Coronary artery (tissue), 2 donors: ENCODE data around the gene ENTPD6.
"Not testable (repeated sequence)": the region's sequence is repeated elsewhere in the genome, so short reads cannot be mapped to it uniquely, and the experiment has no call there.

Experiments
- DNase-seq: peaks from one replicate; pipeline ENCODE4 v3.0.0-alpha.2; 2017; ENCODE audit warnings: low spot score
- H3K27ac ChIP-seq, 2 donors: fragments of 200-600 bp; sonication (generic); one replicate each; pipeline ENCODE4 v1.5.1; 2016 to 2019
- H3K4me3 ChIP-seq: fragments of 200-600 bp; sonication (generic); 2 replicates; pipeline ENCODE4 v1.5.1; 2016; ENCODE audit warnings: mild to moderate bottlenecking, moderate library complexity
- TF ChIP-seq, protein P1 (sequence below): fragments of 200-600 bp; sonication (generic); IDR thresholded peaks from one replicate; pipeline ENCODE4 v1.5.1; 2019; ENCODE audit warnings: antibody characterized with exemption

ENTPD6 gene

DNA sequence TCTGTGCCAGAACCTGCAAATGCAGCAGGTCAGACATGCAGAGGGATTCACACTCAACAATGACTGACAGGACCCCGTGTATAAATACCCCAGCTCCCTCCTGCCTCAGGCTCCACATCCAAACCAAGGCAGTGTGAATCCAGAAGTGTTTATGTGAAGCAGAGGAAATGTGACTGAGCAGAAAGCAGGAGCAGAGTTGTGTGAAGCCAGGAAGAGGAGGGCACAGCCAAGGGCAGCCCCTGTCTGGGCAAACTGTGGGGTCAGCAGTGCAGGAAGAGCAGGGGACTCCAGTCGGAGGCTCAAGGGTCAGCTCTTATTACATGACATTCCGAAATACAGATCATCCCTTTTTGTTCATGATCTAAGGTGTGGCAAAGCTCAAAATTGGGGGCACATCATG, 19.3 kb upstream of the ENTPD6 start:
- Histone ChIP-seq H3K27ac (no peak overlapping the region), H3K4me3 (no peak overlapping the region)
- DNase-seq = no peak
- TF ChIP-seq, protein P1, sequence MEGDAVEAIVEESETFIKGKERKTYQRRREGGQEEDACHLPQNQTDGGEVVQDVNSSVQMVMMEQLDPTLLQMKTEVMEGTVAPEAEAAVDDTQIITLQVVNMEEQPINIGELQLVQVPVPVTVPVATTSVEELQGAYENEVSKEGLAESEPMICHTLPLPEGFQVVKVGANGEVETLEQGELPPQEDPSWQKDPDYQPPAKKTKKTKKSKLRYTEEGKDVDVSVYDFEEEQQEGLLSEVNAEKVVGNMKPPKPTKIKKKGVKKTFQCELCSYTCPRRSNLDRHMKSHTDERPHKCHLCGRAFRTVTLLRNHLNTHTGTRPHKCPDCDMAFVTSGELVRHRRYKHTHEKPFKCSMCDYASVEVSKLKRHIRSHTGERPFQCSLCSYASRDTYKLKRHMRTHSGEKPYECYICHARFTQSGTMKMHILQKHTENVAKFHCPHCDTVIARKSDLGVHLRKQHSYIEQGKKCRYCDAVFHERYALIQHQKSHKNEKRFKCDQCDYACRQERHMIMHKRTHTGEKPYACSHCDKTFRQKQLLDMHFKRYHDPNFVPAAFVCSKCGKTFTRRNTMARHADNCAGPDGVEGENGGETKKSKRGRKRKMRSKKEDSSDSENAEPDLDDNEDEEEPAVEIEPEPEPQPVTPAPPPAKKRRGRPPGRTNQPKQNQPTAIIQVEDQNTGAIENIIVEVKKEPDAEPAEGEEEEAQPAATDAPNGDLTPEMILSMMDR = no peak

DNA sequence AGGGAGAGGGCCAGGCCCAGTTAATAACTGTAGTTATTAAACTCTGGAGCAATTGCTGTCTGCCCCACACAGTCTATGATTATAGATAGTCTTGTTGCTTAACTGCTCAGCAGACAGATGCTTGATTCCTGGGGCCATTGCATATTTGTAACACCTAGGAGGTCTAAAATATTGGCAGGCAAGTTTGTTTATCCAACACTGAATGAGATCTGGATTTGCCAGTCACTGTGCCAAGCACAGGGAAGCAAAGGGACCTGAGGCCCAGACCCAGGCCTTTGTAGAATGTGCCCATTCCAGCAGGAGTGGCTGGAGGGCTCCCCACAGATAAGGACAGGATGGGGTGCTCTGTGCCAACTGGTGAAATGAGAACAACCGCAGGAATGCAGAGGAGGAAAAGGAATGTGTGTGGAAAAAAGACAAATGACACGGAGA, 17.6 kb upstream of the ENTPD6 start:
- no peak overlapping the region for H3K27ac ChIP-seq
- TF ChIP-seq, protein P1 = no peak
- DNase-seq = no peak
- H3K4me3 ChIP-seq = no peak overlapping the region

DNA sequence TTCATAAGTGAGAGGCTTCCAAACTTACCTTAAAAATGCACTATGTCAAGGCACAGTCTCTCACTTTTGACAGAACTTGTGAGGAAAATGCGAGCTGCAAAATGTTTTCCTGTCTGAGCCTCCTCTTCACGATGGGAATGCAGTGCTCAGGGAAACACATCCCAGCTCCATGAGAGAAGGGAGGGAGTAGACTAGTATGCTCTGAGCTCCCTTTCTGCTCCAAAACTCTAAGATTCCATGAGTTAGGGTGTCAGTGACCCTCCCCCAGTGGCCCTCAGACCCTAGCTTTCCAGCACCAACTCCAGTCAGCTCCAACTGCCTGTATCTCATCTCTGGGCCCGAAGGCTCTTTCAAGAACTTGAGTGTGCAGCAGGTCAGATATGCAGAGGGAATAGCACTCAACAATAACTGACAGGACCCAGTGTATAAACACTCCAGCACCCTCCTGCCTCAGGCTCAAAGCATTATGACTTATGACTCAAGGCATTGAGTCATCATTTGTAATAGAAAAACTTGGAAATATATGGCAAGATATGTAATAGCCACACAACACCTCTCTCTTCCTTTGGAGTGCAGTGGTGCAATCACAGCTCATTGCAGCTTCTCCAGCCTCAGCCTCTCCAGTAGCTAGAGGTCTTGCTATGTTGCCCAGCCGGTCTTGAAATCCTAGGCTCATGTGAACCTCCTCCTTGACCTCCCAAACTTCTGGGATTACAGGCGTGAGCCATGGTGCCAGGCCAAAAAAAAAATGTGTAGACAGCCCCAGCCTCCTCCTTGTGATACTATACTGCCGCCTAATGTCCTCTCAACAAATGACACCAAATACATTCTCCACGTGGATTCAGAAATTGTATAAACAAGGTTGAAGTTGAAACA, 16.7 kb upstream of the ENTPD6 start:
- TF ChIP-seq, protein P1 = peak; percentile 83
- Histone ChIP-seq H3K27ac (peak overlapping the region in 1 of 2 donors; percentile 58), H3K4me3 (no peak overlapping the region)
- DNase-seq = no peak

DNA sequence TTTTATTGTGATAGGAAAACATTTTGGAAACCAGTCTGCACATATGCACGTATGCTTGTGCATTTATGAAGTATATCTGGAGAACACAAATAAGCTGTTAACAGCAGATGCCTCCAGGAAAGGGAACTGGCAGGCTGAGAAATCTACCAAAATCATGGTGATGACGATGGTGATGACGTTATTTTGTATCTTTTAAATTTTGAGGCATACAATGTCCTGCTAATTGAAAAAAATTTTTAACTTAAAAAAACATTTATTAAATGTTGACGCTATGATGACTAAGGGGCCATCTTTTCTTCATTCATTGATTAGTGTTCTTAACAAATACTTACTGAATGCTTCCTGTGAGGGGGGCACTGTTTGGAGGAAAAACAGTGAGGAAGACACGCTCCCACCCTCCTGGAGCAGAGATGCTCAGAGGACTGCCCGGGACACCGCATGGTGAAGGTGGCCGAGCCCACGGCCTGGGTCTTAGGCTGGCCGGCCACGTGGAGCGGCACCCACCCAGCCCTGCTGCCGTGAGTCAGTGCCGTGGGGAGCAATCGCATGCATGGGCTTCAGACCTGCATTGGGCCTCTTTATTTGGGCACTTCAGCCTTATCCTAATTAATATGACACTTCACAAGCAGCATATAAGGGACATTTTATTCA, 15.9 kb upstream of the ENTPD6 start:
- Histone ChIP-seq H3K27ac (no peak overlapping the region), H3K4me3 (no peak overlapping the region)
- no peak for DNase-seq
- TF ChIP-seq, protein P1 = no peak

DNA sequence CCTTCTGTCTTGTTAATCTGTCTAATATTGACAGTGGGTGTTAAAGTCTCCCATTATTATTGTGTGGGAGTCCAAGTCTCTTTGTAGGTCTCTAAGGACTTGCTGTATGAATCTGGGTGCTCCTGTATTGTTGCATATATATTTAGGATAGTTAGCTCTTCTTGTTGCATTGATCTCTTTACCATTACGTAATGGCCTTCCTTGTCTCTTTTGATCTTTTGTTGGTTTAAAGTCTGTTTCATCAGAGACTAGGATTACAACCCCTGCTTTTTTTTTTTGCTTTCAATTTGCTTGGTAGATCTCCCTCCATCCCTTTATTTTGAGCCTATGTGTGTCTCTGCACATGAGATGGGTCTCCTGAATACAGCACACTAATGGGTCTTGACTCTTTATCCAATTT, 11.1 kb upstream of the ENTPD6 start:
- H3K27ac ChIP-seq, H3K4me3 ChIP-seq, DNase-seq: not testable (repeated sequence)

DNA sequence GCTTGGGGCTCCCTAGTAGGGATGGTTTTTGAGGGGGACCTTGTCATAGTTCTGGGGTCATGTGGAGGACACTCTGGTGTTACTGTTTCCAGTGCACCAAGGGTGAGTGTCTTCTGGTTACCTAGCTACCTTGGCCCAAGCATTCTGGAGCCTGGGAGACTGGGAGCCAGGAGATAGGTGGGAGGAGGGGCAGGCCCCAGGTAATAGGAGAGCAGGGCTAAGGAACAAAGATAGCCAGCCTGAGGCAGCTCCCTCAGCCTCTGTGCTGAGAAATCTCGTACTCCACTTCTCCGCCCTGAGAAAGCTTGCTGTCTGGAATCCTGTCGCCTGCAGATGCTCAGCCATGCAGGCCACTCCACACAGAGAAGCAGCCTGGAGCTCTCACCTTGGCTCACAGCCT, 8.3 kb upstream of the ENTPD6 start:
- Histone ChIP-seq H3K4me3 (no peak overlapping the region), H3K27ac (no peak overlapping the region)
- no peak for DNase-seq
- TF ChIP-seq, protein P1 = no peak

DNA sequence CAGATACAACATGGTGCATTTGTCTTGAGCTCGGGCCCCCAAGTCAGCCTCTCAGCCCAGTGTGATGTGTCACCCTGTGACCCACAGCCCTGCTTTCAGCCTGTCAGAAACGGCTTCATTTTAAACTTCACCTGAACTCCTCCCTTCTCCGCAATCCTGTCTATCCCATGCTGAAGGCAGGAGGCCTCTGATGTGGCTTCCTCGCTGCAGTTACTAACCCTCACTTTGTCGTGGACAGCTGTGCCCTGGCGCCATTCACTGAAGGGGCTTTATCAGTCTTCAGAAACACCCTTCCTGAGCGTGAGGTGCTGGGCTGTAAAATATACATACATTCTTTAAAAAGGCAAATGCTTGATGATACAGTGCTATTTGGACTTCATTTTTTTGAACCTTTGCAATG, 7.9 kb upstream of the ENTPD6 start:
- Histone ChIP-seq H3K27ac (no peak overlapping the region), H3K4me3 (no peak overlapping the region)
- TF ChIP-seq, protein P1 = no peak
- no peak for DNase-seq
